Duodenal mucosa (tissue), 2 donors: ENCODE data around the gene KLF4.

Experiments
- H3K27ac ChIP-seq: one replicate; pipeline ENCODE4 v1.7.0; 2013; ENCODE audit warnings: low read depth, low read length
- H3K27me3 ChIP-seq, 2 donors: one replicate each; pipeline ENCODE4 v1.7.0; 2013; ENCODE audit warnings: low read length in 2 of 2, control low read depth in 1 of 2; ENCODE audit not compliant: insufficient read depth in 2 of 2, control insufficient read depth in 1 of 2
- H3K36me3 ChIP-seq, 2 donors: one replicate each; pipeline ENCODE4 v1.7.0; 2013; ENCODE audit warnings: low read length in 2 of 2, control low read depth in 1 of 2; ENCODE audit not compliant: insufficient read depth in 2 of 2, control insufficient read depth in 1 of 2
- H3K4me1 ChIP-seq, 2 donors: one replicate each; pipeline ENCODE4 v1.7.0; 2013; ENCODE audit warnings: low read length in 2 of 2, control low read depth in 1 of 2; ENCODE audit not compliant: insufficient read depth in 2 of 2, control insufficient read depth in 1 of 2
- H3K4me3 ChIP-seq, 2 donors: one replicate each; pipeline ENCODE4 v1.7.0; 2013; ENCODE audit warnings: low read length in 2 of 2, low read depth in 1 of 2
- H3K9ac ChIP-seq, 2 donors: one replicate each; pipeline ENCODE4 v1.7.0; 2013; ENCODE audit warnings: low read length in 2 of 2, low read depth in 1 of 2
- H3K9me3 ChIP-seq, 2 donors: one replicate each; pipeline ENCODE4 v1.7.0; 2013; ENCODE audit warnings: low read length in 2 of 2, control low read depth in 1 of 2; ENCODE audit not compliant: control insufficient read depth in 1 of 2

The KLF4 gene

DNA sequence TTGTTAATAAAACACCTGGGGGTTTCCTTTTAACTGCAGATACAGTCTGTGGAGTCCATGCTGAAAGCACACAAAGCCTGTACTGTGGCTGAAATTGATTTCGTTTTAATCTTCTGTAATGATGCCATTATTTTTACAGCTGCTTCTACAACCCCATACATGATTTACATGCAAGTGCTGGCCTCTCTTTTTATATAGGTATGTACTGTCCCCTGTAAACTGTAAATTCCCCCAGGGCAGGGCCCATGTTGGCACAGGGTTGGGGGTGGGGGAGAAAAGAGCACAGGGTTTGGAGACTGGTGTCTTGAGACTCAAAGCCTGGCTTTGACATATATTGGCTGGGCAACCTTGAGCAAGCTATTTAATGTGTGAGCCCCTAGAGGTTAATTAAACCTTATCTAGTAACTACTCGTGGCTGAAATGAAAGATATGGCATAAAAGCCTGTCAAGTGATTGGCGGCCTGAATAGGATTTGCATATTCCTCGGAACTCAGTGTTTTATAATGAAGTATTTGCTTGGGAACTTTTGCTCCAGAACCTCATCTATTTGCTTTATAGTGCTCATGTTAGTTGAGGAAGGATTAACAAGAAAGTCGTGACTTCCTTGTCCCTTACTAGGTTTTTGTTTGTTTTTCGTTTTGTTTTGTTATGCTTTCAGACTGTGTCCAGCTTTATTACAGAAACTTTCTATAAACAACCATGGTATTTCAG is 34.0 kb downstream of the KLF4 start:
- Histone ChIP-seq H3K9ac (no peak overlapping the region), H3K4me1 (no peaks in the 10 kb centered on the region)

DNA sequence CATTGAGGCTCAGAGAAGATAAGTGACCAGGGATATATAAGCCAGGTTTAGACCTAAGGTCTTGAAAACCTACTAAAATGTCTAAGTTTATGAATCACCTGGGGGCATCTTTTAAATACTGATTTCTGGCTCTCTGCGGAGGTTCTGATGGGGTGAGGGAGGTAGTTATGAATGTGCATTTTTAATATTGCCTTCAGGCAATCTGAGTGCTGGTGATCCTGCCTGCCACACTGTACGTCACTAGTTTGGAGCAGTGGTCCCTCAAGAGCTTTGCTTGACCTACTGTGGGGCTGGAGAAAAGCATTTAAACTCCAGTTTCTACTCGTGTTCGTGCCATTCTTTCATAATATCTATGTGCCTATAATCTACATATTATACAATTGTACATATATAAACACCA is 36.1 kb downstream of the KLF4 start:
- H3K27ac ChIP-seq, result no peak overlapping the region

More for the DNA sequence above, 34.0 kb downstream of the KLF4 start:
- Histone ChIP-seq H3K9me3 (no peaks in the 10 kb centered on the region), H3K27me3 (no peaks in the 10 kb centered on the region), H3K27ac (no peak overlapping the region), H3K36me3 (no peaks in the 10 kb centered on the region), H3K4me3 (no peak overlapping the region)

DNA sequence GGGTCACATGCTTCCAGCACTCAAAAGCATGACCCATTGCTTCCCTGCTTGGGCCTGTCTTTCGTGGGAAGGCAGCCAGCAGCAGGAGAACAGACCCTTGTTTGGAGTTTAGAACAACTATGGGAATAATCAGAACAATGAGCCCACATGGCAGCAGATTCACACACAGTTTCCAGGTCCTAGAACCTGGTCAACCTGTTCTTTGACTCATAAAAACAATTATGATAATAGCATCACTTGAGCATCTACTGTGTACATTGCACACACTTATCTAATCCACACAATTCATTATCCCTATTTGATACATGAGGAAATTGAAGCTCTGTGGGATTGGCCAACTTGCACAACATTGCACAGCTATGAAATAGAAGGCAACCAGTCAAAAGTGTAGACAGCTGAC is 41.7 kb downstream of the KLF4 start:
- Histone ChIP-seq H3K4me3 (no peak overlapping the region), H3K27ac (no peak overlapping the region), H3K9me3 (no peaks in the 10 kb centered on the region), H3K27me3 (no peaks in the 10 kb centered on the region), H3K9ac (no peak overlapping the region), H3K36me3 (no peaks in the 10 kb centered on the region), H3K4me1 (no peaks in the 10 kb centered on the region)

More for the DNA sequence above, 36.1 kb downstream of the KLF4 start:
- H3K4me1 ChIP-seq, result no peaks in the 10 kb centered on the region
- no peaks in the 10 kb centered on the region for H3K9me3 ChIP-seq
- H3K27me3 ChIP-seq, result no peaks in the 10 kb centered on the region
- H3K4me3 ChIP-seq, result no peak overlapping the region
- no peaks in the 10 kb centered on the region for H3K36me3 ChIP-seq
- no peak overlapping the region for H3K9ac ChIP-seq

DNA sequence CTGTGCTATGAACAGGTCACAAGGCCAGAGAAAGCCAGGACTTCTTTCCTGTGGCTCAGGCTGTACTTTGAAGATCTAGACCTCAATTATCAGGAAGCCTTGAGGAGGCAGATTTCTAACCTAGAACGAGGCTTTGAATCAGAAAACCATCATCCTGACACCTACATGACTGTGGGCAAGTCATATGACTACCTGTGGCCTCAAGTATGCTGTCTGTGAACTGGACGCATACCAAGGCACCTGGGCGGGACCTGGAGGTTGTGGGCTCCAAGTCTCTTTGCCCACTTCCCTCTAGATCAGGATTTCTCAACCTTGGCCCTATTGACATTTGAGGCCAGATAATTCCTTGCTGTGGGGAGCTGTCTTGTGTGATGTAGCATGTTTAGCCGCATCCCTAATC is 42.5 kb downstream of the KLF4 start:
- Histone ChIP-seq H3K27ac (no peak overlapping the region), H3K4me3 (no peak overlapping the region), H3K36me3 (no peaks in the 10 kb centered on the region), H3K27me3 (no peaks in the 10 kb centered on the region), H3K9me3 (no peaks in the 10 kb centered on the region), H3K9ac (no peak overlapping the region), H3K4me1 (no peaks in the 10 kb centered on the region)

DNA sequence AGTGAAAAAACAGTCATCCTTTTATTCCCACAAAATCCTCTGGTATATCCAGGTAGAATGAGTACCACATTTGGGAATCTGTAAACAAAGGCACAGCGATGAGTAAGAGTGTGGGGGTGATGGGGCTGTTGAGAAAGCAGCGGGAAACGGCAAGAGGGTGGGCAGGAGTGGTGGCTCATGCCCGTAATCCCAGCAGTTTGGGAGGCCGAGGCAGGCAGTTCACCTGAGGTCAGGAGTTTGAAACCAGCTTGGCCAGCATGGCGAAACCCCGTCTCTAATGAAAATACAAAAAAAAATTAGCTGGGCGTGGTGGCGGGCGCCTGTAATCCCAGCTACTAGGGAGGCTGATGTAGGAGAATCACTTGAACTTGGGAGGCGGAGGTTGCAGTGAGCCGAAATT is 43.1 kb downstream of the KLF4 start:
- Histone ChIP-seq H3K36me3 (no peaks in the 10 kb centered on the region), H3K27me3 (no peaks in the 10 kb centered on the region), H3K4me3 (no peak overlapping the region), H3K9me3 (no peaks in the 10 kb centered on the region), H3K4me1 (no peaks in the 10 kb centered on the region), H3K9ac (no peak overlapping the region), H3K27ac (no peak overlapping the region)

DNA sequence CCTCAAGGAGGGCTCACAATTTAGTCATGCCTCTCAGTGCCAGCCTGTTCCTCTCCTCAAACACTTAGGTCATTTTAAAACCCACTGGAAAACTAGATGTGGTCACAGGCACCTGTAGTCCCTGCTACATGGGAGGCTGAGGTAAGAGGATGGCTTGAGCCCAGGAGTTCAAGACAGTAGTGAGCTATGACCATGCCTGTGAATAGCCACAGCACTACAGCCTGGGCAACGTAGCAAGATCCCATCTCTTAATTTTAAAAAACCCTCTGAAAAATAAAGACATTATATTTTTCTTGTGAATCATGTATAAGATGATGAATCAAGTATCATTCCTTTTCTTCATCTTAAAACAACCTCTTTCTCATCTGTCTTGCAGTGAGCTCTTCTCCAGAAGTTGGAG is 45.8 kb downstream of the KLF4 start:
- Histone ChIP-seq H3K27me3 (no peaks in the 10 kb centered on the region), H3K4me1 (no peaks in the 10 kb centered on the region), H3K36me3 (no peaks in the 10 kb centered on the region), H3K27ac (no peak overlapping the region), H3K9ac (no peak overlapping the region), H3K9me3 (no peaks in the 10 kb centered on the region), H3K4me3 (no peak overlapping the region)

DNA sequence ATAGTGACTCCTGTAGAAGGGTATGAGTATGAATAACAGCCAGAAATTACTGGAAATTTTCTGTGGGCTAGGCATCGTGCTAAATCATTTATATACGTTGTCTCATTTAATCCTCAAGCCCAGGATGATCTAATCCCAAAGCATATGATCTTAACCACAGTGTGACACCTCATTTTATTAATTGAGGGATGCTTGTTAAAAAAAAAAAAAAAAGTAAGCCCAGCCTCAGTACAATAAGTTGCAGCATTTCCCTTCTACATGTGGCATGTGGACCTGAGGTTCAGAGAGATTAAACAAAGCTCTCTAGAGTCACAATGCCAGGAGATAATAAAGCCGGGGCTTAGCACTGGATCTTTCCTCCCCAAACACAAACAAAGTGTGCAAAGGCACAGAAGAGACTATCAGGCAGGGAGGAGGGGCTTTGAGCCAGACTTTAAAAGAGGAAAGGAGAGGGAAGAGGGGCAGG is 49.5 kb downstream of the KLF4 start:
- Histone ChIP-seq H3K4me1 (no peaks in the 10 kb centered on the region), H3K4me3 (no peak overlapping the region), H3K27ac (no peak overlapping the region), H3K27me3 (no peaks in the 10 kb centered on the region), H3K9ac (no peak overlapping the region), H3K36me3 (no peaks in the 10 kb centered on the region), H3K9me3 (no peaks in the 10 kb centered on the region)

DNA sequence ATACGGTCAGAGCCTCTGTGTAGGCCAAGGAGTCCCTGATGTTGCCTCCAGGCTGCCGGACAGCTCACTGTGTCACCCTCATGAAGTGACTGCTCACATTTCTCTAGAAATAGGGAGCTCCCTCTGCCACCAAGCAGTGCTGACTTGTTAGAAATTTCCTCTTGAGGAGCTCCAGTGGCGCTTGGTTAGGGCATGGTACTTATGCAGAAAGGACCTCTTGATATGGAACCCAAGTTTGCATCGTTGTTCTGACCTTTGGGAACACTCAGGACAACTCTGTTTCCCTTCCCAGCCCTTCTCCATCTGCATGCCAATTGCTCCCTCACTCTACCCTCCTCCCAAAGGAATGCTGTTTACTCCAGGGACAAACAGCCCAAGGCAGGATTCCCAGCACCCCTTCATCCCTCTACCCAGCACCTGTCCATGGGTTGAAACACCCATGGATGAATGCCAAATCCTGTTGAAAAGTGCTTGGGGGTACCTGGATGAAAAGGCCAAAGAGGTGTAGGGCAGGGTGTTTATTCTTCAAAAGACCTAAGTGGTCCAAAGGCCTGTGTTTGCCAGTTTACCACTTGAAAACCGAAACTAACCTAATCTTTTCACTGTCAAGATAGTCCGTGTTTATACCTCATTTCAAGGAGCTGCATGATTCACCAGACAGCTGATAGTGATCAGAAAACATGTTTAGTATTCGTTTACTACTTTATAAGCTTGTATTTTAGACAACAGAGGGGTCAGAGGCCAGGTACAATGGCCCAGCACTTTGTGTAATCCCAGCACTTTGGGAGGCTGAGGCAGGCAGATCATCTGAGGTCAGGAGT is 51.1 kb downstream of the KLF4 start:
- no peaks in the 10 kb centered on the region for H3K36me3 ChIP-seq
- no peaks in the 10 kb centered on the region for H3K9me3 ChIP-seq
- H3K4me3 ChIP-seq, result no peak overlapping the region
- H3K4me1 ChIP-seq, result no peaks in the 10 kb centered on the region
- H3K9ac ChIP-seq, result no peak overlapping the region
- no peak overlapping the region for H3K27ac ChIP-seq
- H3K27me3 ChIP-seq, result no peaks in the 10 kb centered on the region

DNA sequence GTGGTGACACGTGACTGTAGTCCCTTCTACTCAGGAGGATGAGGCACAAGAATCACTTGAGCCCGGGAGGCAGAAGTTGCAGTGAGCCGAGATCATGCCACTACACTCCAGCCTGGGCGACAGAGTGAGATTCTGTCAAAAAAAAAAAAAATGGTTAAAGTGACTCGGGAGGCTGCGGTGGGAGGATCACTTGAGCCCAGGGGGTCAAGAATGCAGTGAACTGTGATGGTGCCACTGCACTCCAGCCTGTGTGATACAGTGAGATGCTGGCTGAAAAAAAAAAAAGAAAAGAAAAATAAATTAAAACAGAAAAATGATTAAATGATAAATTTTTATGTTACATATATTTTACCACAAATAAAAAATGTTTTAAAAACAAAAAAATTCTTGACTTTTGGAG is 51.9 kb downstream of the KLF4 start:
- H3K4me3 ChIP-seq, result no peak overlapping the region
- no peak overlapping the region for H3K27ac ChIP-seq
- H3K9ac ChIP-seq, result no peak overlapping the region
- no peaks in the 10 kb centered on the region for H3K27me3 ChIP-seq
- H3K36me3 ChIP-seq, result no peaks in the 10 kb centered on the region
- H3K9me3 ChIP-seq, result no peaks in the 10 kb centered on the region
- H3K4me1 ChIP-seq, result no peaks in the 10 kb centered on the region

DNA sequence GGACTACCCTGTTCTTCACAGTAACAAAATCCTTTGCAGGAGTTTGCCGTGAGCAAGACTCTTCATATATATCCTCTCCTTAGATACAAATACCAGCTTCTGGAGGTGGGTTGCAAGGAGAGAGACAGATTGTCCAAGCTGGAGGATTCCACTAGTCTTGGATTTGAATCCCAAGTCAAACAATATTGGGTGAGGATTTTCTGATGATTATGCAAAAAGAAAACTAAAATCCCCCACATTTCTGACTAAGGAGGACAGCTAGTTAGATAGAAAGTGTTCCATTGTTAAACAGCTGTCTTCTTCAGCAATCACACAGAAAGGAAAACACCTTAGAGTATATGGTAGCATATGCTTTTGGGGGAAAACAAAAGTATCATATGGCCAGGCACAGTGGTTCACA is 54.2 kb downstream of the KLF4 start:
- Histone ChIP-seq H3K36me3 (no peaks in the 10 kb centered on the region), H3K27me3 (no peaks in the 10 kb centered on the region), H3K4me1 (no peaks in the 10 kb centered on the region)

More for the DNA sequence above, 54.2 kb downstream of the KLF4 start:
- Histone ChIP-seq H3K9ac (no peak overlapping the region), H3K27ac (no peak overlapping the region), H3K9me3 (no peaks in the 10 kb centered on the region), H3K4me3 (no peak overlapping the region)
